ENCODE data around the gene MTERF1.
"Not testable (repeated sequence)": the region's sequence is repeated elsewhere in the genome, so short reads cannot be mapped to it uniquely, and the experiment has no call there.

Gene MTERF1

DNA sequence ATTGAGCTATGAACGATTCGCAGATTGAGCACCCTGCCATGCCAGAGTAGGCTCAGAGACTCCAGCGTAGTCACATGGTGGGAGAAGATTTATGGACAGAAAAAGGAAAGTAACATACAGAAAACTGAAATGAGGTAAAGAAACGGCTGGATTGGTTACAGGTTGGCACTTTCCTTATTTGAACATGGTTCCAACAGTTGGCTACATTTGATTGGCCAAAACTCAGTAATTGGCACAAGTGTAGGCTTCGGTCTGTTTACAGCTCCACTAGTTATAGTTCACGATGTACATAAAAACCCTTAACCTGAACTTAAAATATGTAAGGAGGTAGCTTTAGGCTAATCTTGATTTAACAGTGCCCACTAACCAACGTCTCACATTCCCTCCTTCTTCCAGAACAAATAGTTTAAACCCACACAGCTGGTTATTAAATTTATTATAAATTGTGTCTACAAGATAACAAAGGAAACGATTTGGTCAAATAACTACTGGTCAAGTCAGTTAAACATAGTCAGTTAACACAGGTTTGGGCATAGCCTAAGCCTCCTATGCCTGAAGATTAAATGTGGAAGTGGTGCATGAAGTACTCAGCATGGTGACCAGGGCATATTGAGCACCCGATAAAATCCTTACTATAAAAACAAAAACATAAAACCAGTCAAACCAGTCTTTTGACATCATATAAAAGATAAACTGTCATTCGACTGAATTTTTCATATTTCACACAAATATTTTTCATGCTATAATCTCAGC lies 17.9 kb upstream of the MTERF1 start:
- Histone ChIP-seq H3K4me1 (ENCODE audit: control insufficient read depth in 1 of 2, insufficient read depth in 2 of 2, low read length in 2 of 2) (no peaks in the 10 kb centered on the region), H4K12ac (ENCODE audit: low read depth, low read length) (no peak overlapping the region), H3K14ac (ENCODE audit: low read length) (no peak overlapping the region), H4K8ac (ENCODE audit: low read depth, low read length) (no peak overlapping the region), H3K27ac (ENCODE audit: low read depth, low read length) (no peak overlapping the region), H3K23ac (ENCODE audit: low read length) (no peak overlapping the region), H2BK120ac (ENCODE audit: insufficient read depth, low read length, poor library complexity) (no peak overlapping the region), H4K91ac (ENCODE audit: low read depth, low read length) (no peak overlapping the region), H2BK5ac (ENCODE audit: low read depth, low read length, poor library complexity) (no peak overlapping the region), H2BK12ac (ENCODE audit: low read length) (no peak overlapping the region), H3K9me3 (ENCODE audit: insufficient read depth, low read depth, low read length) (no peaks in the 10 kb centered on the region), H3K18ac (ENCODE audit: low read length) (no peak overlapping the region), H2AFZ (ENCODE audit: insufficient read depth, low read length, poor library complexity) (no peak overlapping the region), H3K4me3 (ENCODE audit: low read depth, low read length) (no peak overlapping the region), H3K36me3 (ENCODE audit: control insufficient read depth in 1 of 2, insufficient read depth in 2 of 2, low read length in 2 of 2) (no peaks in the 10 kb centered on the region), H3K27me3 (ENCODE audit: insufficient read depth, low read length) (no peaks in the 10 kb centered on the region), H3K4me2 (ENCODE audit: low read length) (no peak overlapping the region), H3K79me2 (ENCODE audit: control insufficient read depth, insufficient read depth, low read length, poor library complexity) (no peaks in the 10 kb centered on the region), H2AK5ac (ENCODE audit: low read length) (no peak overlapping the region), H3K79me1 (ENCODE audit: low read length) (no peaks in the 10 kb centered on the region), H3K9ac (ENCODE audit: low read length) (no peak overlapping the region), H3K4ac (ENCODE audit: low read depth, low read length) (no peak overlapping the region)
- no peak for DNase-seq
- WGBS (ENCODE audit: extremely low coverage, insufficient coverage, insufficient read length): no CpG with 5 or more reads among the region's 10 CpGs

DNA sequence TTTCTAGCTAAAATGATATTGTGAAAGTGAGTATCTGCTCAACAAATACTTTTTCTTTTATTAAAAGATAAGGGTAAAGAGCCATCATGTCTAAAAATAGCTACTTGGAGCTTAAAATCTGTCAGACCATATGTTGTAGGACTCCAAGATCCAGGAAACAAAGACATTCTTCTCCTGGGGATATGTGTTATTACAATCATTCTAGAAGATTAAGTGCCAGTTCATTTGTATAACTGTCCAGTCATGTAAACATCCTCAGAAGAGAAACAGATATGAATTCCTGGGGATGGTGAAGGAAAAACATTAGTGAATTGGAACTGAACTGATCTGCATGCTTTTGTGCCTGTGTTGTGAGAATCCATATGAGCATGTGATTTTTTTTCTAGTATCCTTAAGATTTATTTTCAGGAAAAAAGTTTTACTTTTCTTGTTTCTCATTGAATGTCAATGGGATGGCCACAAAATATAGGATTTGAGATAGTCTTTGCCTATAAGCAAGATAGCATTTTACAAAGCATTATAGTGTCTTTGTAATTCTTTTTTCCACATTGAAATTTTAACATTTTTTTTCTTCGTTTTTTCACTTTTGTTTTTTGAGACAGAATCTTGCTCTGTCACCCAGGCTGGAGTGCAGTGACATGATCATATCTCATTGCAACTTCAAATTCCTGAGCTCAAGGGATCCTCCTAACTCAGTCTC lies 14.4 kb upstream of the MTERF1 start:
- H4K8ac ChIP-seq (ENCODE audit: low read depth, low read length): no peak overlapping the region
- no peak overlapping the region for H2BK5ac ChIP-seq (ENCODE audit: low read depth, low read length, poor library complexity)
- no peak overlapping the region for H3K4ac ChIP-seq (ENCODE audit: low read depth, low read length)
- H3K36me3 ChIP-seq (ENCODE audit: control insufficient read depth in 1 of 2, insufficient read depth in 2 of 2, low read length in 2 of 2): no peaks in the 10 kb centered on the region
- H4K12ac ChIP-seq (ENCODE audit: low read depth, low read length): no peak overlapping the region
- no peak overlapping the region for H3K4me2 ChIP-seq (ENCODE audit: low read length)
- no peak overlapping the region for H3K18ac ChIP-seq (ENCODE audit: low read length)
- no peak overlapping the region for H3K9ac ChIP-seq (ENCODE audit: low read length)
- no CpG with 5 or more reads among the region's 1 CpG for WGBS (ENCODE audit: extremely low coverage, insufficient coverage, insufficient read length)
- no peak overlapping the region for H3K23ac ChIP-seq (ENCODE audit: low read length)
- H2BK120ac ChIP-seq (ENCODE audit: insufficient read depth, low read length, poor library complexity): no peak overlapping the region
- H2AK5ac ChIP-seq (ENCODE audit: low read length): no peak overlapping the region
- H2AFZ ChIP-seq (ENCODE audit: insufficient read depth, low read length, poor library complexity): no peak overlapping the region
- no peaks in the 10 kb centered on the region for H3K79me2 ChIP-seq (ENCODE audit: control insufficient read depth, insufficient read depth, low read length, poor library complexity)
- no peaks in the 10 kb centered on the region for H3K9me3 ChIP-seq (ENCODE audit: insufficient read depth, low read depth, low read length)
- no peaks in the 10 kb centered on the region for H3K4me1 ChIP-seq (ENCODE audit: control insufficient read depth in 1 of 2, insufficient read depth in 2 of 2, low read length in 2 of 2)
- no peak overlapping the region for H4K91ac ChIP-seq (ENCODE audit: low read depth, low read length)
- H3K27me3 ChIP-seq (ENCODE audit: insufficient read depth, low read length): no peaks in the 10 kb centered on the region
- no peak overlapping the region for H3K14ac ChIP-seq (ENCODE audit: low read length)
- DNase-seq: no peak
- H3K4me3 ChIP-seq (ENCODE audit: low read depth, low read length): no peak overlapping the region
- no peaks in the 10 kb centered on the region for H3K79me1 ChIP-seq (ENCODE audit: low read length)
- H3K27ac ChIP-seq (ENCODE audit: low read depth, low read length): no peak overlapping the region
- H2BK12ac ChIP-seq (ENCODE audit: low read length): no peak overlapping the region

DNA sequence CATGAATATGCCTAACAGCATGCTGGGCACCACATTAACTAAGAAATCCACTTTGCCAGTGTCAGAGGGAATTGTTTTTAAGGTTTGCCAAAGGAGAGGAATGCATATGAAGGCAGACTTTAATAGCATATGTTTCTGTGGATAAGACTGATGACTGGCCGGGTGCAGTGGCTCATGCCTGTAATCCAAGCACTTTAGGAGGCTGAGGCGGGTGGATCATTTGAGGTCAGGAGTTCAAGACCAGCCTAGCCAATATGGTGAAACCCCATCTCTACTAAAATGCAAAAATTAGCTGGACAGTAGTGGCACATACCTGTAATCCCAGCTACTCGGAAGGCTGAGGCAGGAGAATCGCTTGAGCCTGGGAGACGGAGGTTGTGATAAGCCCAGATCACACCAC lies 13.2 kb upstream of the MTERF1 start:
- no CpG with 5 or more reads among the region's 5 CpGs for WGBS (ENCODE audit: extremely low coverage, insufficient coverage, insufficient read length)
- H3K79me2 ChIP-seq (ENCODE audit: control insufficient read depth, insufficient read depth, low read length, poor library complexity): not testable (repeated sequence)

DNA sequence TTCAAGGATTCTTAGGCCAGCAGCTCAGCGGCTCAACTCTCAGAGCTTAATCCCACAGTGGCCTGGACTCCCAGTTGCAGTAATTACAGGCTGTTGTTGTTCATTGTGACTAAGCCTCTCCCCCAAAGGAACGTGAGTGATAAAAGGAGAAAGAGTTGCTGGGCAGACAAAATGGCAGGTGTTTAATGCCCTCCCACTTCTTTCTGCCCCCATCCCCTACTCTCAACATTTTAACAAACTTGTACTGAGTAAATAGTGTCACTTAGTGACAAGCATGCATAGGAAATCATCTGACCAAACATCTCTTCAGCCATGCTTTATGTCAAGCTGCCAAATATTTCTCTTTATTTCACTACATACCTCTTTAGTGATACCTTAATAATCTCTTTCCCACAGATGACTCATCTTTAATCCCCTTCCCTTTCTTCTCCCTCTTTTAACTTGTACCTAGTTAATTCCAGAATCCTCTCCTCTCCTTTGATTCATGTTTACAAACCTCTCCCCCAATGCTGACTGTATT lies 12.4 kb upstream of the MTERF1 start:
- no peak overlapping the region for H3K14ac ChIP-seq (ENCODE audit: low read length)
- H4K91ac ChIP-seq (ENCODE audit: low read depth, low read length): no peak overlapping the region
- H3K9me3 ChIP-seq (ENCODE audit: insufficient read depth, low read depth, low read length): peaks cover 4% of the 10 kb centered on the region
- no peaks in the 10 kb centered on the region for H3K36me3 ChIP-seq (ENCODE audit: control insufficient read depth in 1 of 2, insufficient read depth in 2 of 2, low read length in 2 of 2)
- WGBS (ENCODE audit: extremely low coverage, insufficient coverage, insufficient read length): no CpG with 5 or more reads among the region's 2 CpGs
- no peak overlapping the region for H3K4me3 ChIP-seq (ENCODE audit: low read depth, low read length)
- no peak overlapping the region for H2BK5ac ChIP-seq (ENCODE audit: low read depth, low read length, poor library complexity)
- H3K27me3 ChIP-seq (ENCODE audit: insufficient read depth, low read length): no peaks in the 10 kb centered on the region
- DNase-seq: no peak
- H3K4ac ChIP-seq (ENCODE audit: low read depth, low read length): no peak overlapping the region
- H2AFZ ChIP-seq (ENCODE audit: insufficient read depth, low read length, poor library complexity): no peak overlapping the region
- H2BK120ac ChIP-seq (ENCODE audit: insufficient read depth, low read length, poor library complexity): no peak overlapping the region
- no peak overlapping the region for H3K27ac ChIP-seq (ENCODE audit: low read depth, low read length)
- H3K4me1 ChIP-seq (ENCODE audit: control insufficient read depth in 1 of 2, insufficient read depth in 2 of 2, low read length in 2 of 2): no peaks in the 10 kb centered on the region
- no peak overlapping the region for H3K23ac ChIP-seq (ENCODE audit: low read length)
- no peaks in the 10 kb centered on the region for H3K79me1 ChIP-seq (ENCODE audit: low read length)
- no peak overlapping the region for H3K18ac ChIP-seq (ENCODE audit: low read length)
- no peak overlapping the region for H2AK5ac ChIP-seq (ENCODE audit: low read length)
- no peak overlapping the region for H4K8ac ChIP-seq (ENCODE audit: low read depth, low read length)
- no peak overlapping the region for H3K9ac ChIP-seq (ENCODE audit: low read length)
- H2BK12ac ChIP-seq (ENCODE audit: low read length): no peak overlapping the region
- no peaks in the 10 kb centered on the region for H3K79me2 ChIP-seq (ENCODE audit: control insufficient read depth, insufficient read depth, low read length, poor library complexity)
- no peak overlapping the region for H3K4me2 ChIP-seq (ENCODE audit: low read length)
- no peak overlapping the region for H4K12ac ChIP-seq (ENCODE audit: low read depth, low read length)

More for the DNA sequence above, 13.2 kb upstream of the MTERF1 start:
- H3K4me1 ChIP-seq (ENCODE audit: control insufficient read depth in 1 of 2, insufficient read depth in 2 of 2, low read length in 2 of 2); H2AFZ ChIP-seq (ENCODE audit: insufficient read depth, low read length, poor library complexity); H3K79me1 ChIP-seq (ENCODE audit: low read length); H2BK5ac ChIP-seq (ENCODE audit: low read depth, low read length, poor library complexity); H2AK5ac ChIP-seq (ENCODE audit: low read length); H3K14ac ChIP-seq (ENCODE audit: low read length); H3K4me2 ChIP-seq (ENCODE audit: low read length); H3K9me3 ChIP-seq (ENCODE audit: insufficient read depth, low read depth, low read length); H2BK120ac ChIP-seq (ENCODE audit: insufficient read depth, low read length, poor library complexity); H3K4me3 ChIP-seq (ENCODE audit: low read depth, low read length); H4K12ac ChIP-seq (ENCODE audit: low read depth, low read length); H2BK12ac ChIP-seq (ENCODE audit: low read length); H4K91ac ChIP-seq (ENCODE audit: low read depth, low read length); H3K9ac ChIP-seq (ENCODE audit: low read length); H3K27ac ChIP-seq (ENCODE audit: low read depth, low read length); H3K36me3 ChIP-seq (ENCODE audit: control insufficient read depth in 1 of 2, insufficient read depth in 2 of 2, low read length in 2 of 2); H3K4ac ChIP-seq (ENCODE audit: low read depth, low read length); H3K18ac ChIP-seq (ENCODE audit: low read length); H4K8ac ChIP-seq (ENCODE audit: low read depth, low read length); H3K27me3 ChIP-seq (ENCODE audit: insufficient read depth, low read length); DNase-seq; H3K23ac ChIP-seq (ENCODE audit: low read length): not testable (repeated sequence)
